Type B pancreatic cell (in vitro differentiated cells): Measurements from ENCODE around the gene IL23A. TPM values are rescaled to one million over a fixed set of nuclear protein-coding genes. Genes with fewer than 3 reads are reported as not detected.

Experiments
- DNase-seq: peaks from one replicate; pipeline ENCODE4 v3.0.0; 2021; ENCODE audit warnings: mixed read lengths; ENCODE audit not compliant: unreplicated experiment; ENCODE audit errors: extremely low spot score
- H3K27ac Mint-ChIP-seq: 2 replicates; pipeline ENCODE4 v1.8.0; 2021; ENCODE audit warnings: mild to moderate bottlenecking, mixed read lengths
- H3K27me3 Mint-ChIP-seq: 2 replicates; pipeline ENCODE4 v1.8.0; 2021; ENCODE audit warnings: mixed read lengths
- H3K36me3 Mint-ChIP-seq: 2 replicates; pipeline ENCODE4 v1.8.0; 2021; ENCODE audit warnings: mixed read lengths
- H3K4me1 Mint-ChIP-seq: one replicate; pipeline ENCODE4 v1.8.0; 2021; ENCODE audit warnings: mixed read lengths; ENCODE audit not compliant: unreplicated experiment
- H3K4me3 Mint-ChIP-seq: 2 replicates; pipeline ENCODE4 v1.8.0; 2021; ENCODE audit warnings: mild to moderate bottlenecking, mixed read lengths
- H3K9me3 Mint-ChIP-seq: 2 replicates; pipeline ENCODE4 v1.8.0; 2021; ENCODE audit warnings: mixed read lengths
- total RNA-seq: library from RNA; stranded (reverse); gene quantifications from 2 replicates; pipeline ENCODE4 v1.2.1, GENCODE V29; 2021; ENCODE audit warnings: low replicate concordance
- TF ChIP-seq, protein P1 (sequence below): fragments of 200-600 bp; sonication (generic); conservative IDR thresholded peaks from 2 replicates; pipeline ENCODE4 v1.5.0; 2021; ENCODE audit warnings: antibody characterized with exemption, mild to moderate bottlenecking

IL23A gene
- total RNA-seq, 1 donor from 2014 or later, result 0.48 TPM

DNA sequence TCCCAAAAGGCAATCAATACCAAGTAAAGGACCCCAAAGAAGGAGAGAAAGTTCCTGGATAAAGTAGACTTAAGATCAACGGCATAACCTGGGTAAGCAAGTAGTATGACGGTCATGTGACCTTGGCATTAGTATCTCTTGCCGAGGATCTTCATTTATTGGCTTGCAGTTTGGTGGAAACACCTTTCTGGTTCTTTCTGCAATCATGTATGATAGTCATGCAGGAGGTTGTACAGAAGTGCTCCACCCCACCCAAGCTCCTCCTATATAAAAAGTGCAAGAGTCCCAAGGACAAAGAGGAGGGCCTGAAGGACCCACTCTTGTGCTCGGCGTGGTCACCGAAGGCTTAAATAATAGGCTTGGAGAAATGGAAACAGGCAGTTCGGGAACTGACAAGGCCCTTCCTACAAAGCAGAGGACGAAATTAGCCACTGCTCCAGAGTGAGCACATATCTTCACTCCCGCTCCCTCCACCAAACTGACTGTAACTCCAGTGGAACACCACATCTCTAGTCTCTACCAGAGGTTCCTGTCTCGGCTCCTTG lies 39.3 kb upstream of the IL23A start:
- Mint-ChIP-seq H3K4me3 (peak overlapping the region; percentile 98), H3K4me1 (peaks cover 38% of the 10 kb centered on the region), H3K27me3 (no peaks in the 10 kb centered on the region), H3K9me3 (no peaks in the 10 kb centered on the region), H3K27ac (peak overlapping the region; percentile 94), H3K36me3 (peaks cover 8% of the 10 kb centered on the region)
- TF ChIP-seq, protein P1, sequence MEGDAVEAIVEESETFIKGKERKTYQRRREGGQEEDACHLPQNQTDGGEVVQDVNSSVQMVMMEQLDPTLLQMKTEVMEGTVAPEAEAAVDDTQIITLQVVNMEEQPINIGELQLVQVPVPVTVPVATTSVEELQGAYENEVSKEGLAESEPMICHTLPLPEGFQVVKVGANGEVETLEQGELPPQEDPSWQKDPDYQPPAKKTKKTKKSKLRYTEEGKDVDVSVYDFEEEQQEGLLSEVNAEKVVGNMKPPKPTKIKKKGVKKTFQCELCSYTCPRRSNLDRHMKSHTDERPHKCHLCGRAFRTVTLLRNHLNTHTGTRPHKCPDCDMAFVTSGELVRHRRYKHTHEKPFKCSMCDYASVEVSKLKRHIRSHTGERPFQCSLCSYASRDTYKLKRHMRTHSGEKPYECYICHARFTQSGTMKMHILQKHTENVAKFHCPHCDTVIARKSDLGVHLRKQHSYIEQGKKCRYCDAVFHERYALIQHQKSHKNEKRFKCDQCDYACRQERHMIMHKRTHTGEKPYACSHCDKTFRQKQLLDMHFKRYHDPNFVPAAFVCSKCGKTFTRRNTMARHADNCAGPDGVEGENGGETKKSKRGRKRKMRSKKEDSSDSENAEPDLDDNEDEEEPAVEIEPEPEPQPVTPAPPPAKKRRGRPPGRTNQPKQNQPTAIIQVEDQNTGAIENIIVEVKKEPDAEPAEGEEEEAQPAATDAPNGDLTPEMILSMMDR, result no peak
- DNase-seq, result no peak

DNA sequence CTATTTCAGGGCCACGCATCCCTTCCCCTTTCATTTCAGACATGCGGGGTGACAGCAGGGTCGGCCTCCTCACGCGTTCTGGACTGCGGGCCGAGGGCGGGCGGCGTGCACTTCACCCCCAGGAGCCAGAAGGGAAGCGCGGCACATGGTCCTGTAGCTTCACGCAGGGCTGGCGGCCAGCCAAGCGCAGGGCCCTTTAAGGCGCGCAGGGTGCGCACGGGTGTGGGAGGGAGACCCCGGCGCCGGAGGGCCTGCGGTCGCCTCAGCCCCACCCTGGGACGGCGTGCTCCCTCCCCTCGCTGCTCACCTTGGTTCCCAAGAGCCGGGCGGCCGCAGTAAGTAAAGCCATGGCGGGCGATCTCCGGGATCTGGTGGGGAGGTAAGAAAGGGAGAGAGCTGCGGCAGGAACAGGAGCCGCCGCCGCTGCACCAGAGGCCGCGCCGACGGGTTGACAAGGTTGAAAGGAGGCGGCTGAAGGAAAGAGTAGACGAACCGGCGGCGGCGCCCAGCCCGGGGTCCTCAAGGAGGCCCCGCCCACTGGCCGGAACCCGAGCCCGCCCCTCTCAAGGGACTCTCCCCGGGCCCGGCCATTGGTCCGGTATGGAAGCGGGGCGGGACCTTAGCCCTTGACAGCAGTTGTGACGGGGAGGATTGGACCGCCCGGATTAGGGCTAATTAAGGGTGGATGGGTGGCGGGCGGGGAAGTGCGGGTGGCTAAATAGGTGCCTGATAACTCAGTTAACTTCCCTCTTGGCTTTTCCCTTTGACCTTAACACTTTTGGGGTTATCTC lies 38.6 kb upstream of the IL23A start, which contains the start of gene CS:
TSS of gene CS (minus strand) at position 478 of the 791 bp plus-strand sequence. CDS start at position 349, 129 bp downstream.
- TF ChIP-seq, protein P1, result no peak
- Mint-ChIP-seq H3K9me3 (no peaks in the 10 kb centered on the region), H3K27me3 (no peaks in the 10 kb centered on the region), H3K36me3 (peaks cover 10% of the 10 kb centered on the region), H3K4me3 (peak within 1 kb of the TSS; percentile 98), H3K27ac (peak within 1 kb of the TSS; percentile 94), H3K4me1 (peaks cover 38% of the 10 kb centered on the region)
- DNase-seq, result peak; percentile 98

DNA sequence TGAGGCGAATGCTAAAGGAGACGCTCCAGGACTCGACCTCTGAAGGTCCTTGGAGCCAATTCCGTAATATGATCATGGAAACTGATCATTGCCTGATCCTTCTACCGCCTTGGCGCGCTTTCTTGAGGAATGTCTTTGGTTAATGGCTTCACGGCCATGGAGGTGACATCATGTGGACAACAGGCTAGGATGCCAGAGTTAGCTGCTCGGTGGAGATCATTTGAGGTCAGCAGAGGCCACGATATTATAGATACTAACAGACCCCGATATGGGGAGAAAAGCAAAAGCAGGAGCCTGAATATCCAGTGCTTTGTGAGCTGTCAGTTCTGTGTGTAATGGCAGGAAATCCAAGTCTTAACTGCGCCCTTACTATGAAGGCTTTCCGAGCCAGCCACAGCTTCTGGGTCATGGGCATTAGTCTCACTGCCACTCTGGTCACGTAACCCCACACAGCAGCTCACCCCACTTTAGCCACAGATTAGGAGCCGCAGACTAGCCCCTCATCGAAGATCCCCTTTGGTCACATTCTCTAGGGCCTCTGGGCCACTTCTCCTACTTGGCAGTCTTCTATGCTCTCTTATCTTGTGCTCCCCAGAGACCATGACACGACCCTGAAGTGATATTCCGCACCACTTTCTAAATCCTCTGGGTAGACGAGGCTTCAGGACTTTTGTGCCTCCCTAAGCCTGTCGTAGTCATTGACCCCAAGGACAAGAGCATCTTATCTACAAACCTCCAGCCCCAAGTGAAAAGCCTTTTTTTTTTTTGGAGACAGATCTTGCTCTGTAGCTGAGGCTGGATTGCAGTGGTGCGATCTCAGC lies 37.8 kb upstream of the IL23A start:
- Mint-ChIP-seq H3K27ac (peak overlapping the region; percentile 94), H3K9me3 (no peaks in the 10 kb centered on the region), H3K4me1 (peaks cover 38% of the 10 kb centered on the region), H3K27me3 (no peaks in the 10 kb centered on the region), H3K36me3 (peaks cover 13% of the 10 kb centered on the region), H3K4me3 (peak overlapping the region; percentile 98)
- TF ChIP-seq, protein P1, result no peak
- no peak for DNase-seq

DNA sequence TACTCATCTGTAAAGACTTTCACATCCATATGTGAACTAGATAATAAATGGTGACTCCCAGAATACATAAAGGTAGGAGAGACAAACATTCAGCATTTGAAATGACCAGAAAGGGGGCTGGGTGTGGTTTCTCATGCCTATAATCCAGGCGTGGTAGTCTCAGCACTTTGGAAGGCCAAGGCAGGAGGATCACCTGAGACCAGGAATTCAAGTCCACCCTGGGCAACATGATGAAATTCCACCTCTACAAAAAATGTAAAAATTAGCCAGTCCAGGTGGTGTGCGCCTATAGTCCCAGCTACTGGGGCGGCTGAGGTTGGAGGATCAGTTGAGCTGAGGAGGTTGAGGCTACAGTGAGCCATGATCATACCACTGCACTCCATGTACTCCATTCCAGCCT lies 34.4 kb upstream of the IL23A start:
- no peak overlapping the region for H3K4me3 Mint-ChIP-seq
- no peaks in the 10 kb centered on the region for H3K9me3 Mint-ChIP-seq
- H3K36me3 Mint-ChIP-seq, result peaks cover 14% of the 10 kb centered on the region
- H3K27me3 Mint-ChIP-seq, result no peaks in the 10 kb centered on the region
- H3K27ac Mint-ChIP-seq, result no peak overlapping the region
- H3K4me1 Mint-ChIP-seq, result peaks cover 17% of the 10 kb centered on the region
- no peak for DNase-seq
- TF ChIP-seq, protein P1, result no peak

DNA sequence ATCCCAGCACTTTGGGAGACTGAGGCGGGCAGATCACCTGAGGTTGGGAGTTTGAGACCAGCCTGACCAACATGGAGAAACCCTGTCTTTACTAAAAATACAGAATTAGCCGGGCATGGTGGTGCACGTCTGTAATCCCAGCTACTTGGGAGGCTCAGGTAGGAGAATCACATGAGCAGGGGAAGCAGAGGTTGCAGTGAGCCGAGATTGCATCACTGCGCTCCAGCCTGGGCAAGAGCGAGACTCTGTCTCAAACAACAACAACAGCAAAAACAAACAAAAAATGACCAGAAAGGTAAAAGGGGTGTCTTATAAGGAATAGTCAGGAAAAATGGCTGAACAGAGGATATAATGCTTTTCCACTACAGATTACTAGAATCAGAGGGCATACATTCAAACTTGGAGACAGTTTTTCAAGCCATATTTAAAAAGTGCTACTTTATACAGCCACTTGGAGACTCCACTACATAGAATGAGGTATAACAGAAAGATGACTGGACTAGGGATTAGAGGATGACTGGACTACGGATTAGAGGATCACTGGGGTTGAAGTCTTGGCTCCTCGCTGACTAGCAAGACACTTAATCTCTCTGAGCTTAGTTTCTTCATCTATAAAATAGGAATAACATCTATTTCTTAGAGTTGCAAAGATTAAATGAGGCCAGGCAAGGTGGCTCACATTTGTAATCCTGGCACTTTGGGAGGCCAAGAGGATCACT lies 33.7 kb upstream of the IL23A start:
- no peaks in the 10 kb centered on the region for H3K9me3 Mint-ChIP-seq
- no peak for DNase-seq
- H3K36me3 Mint-ChIP-seq, result peaks cover 18% of the 10 kb centered on the region
- TF ChIP-seq, protein P1, result no peak
- no peak overlapping the region for H3K4me3 Mint-ChIP-seq
- no peak overlapping the region for H3K27ac Mint-ChIP-seq
- no peaks in the 10 kb centered on the region for H3K27me3 Mint-ChIP-seq
- peaks cover 17% of the 10 kb centered on the region for H3K4me1 Mint-ChIP-seq
